ENCODE measurements around the gene VAV2. TPM values are rescaled to one million over a fixed set of nuclear protein-coding genes. Genes with fewer than 3 reads are reported as not detected.

VAV2 gene
- total RNA-seq, 1 experiment from 2014 or later: 30.7 TPM

- Mint-ChIP-seq H3K27me3 (ENCODE audit: unreplicated experiment) (no peaks in the 10 kb centered on the region), H3K27ac (ENCODE audit: unreplicated experiment) (no peak overlapping the region), H3K4me1 (ENCODE audit: low read depth, unreplicated experiment) (no peaks in the 10 kb centered on the region), H3K36me3 (ENCODE audit: insufficient read depth, unreplicated experiment) (no peaks in the 10 kb centered on the region), H3K4me3 (ENCODE audit: low read depth, unreplicated experiment) (no peak overlapping the region), H3K9me3 (ENCODE audit: low read depth, unreplicated experiment) (no peaks in the 10 kb centered on the region)
- DNase-seq: no peak
- CTCF ChIA-PET: no interaction called here
- intact Hi-C loops (cut with micrococcal nuclease; ENCODE audit: unreplicated experiment): no loop called here
- TF ChIP-seq, protein P1, sequence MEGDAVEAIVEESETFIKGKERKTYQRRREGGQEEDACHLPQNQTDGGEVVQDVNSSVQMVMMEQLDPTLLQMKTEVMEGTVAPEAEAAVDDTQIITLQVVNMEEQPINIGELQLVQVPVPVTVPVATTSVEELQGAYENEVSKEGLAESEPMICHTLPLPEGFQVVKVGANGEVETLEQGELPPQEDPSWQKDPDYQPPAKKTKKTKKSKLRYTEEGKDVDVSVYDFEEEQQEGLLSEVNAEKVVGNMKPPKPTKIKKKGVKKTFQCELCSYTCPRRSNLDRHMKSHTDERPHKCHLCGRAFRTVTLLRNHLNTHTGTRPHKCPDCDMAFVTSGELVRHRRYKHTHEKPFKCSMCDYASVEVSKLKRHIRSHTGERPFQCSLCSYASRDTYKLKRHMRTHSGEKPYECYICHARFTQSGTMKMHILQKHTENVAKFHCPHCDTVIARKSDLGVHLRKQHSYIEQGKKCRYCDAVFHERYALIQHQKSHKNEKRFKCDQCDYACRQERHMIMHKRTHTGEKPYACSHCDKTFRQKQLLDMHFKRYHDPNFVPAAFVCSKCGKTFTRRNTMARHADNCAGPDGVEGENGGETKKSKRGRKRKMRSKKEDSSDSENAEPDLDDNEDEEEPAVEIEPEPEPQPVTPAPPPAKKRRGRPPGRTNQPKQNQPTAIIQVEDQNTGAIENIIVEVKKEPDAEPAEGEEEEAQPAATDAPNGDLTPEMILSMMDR (IDR thresholded peaks at IDR 0.05; ENCODE audit: unreplicated experiment): no peak
- no TSS peak for BruUV-seq (replicated peaks)
These were observed 110.3 kb downstream of the VAV2 start for GRCh38 chr9:133881671-133882381.

DNA sequence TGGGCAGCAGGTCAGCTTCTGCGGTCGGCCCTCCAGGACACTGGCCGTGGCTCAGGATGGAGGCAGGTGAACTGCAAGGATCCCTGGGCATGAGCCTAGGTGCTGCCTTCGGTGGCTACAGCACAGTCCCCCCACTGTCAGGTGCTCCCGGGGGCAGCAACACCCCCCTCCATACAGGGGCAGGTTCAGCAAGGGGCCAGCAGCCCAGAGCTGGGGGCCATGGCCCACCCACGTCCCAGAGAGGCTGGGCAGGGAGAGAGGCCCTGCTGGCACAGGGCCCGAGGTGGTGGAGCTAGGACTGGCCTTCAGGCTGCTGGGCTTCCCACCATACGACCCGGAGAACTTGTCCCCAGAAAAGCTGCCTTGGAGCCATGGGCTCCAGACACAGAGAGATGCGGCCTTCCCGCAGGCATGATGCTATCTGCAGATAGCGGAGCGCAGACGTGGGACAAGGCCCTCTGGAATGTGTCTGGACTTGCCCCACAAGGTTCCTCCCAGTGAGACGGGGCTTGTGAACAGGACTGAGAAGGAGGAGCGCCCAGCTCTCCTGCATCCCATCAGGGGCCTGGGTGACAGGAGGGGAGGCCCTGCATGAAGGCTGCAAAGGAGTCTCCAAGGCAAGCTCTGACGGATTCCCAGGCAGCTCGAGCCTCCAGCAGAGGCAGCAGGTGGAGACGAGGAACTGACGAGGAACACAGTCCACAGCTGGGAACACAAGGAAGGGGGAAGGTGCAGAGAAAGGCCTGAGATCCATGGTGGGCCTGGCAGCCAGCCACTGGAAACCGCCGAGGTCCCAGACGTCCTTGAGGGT is 111.1 kb downstream of the VAV2 start:
- CTCF ChIA-PET: no interaction called here

GRCh38 chr9:133880136-133880535 is 112.0 kb downstream of the VAV2 start:
- no peak for DNase-seq
- CTCF ChIA-PET: no interaction called here
- peaks cover 12% of the 10 kb centered on the region for H3K4me1 Mint-ChIP-seq (ENCODE audit: low read depth, unreplicated experiment)
- no peaks in the 10 kb centered on the region for H3K9me3 Mint-ChIP-seq (ENCODE audit: low read depth, unreplicated experiment)
- BruUV-seq (replicated peaks): no TSS peak
- TF ChIP-seq, protein P1 (IDR thresholded peaks at IDR 0.05; ENCODE audit: unreplicated experiment): no peak
- no peaks in the 10 kb centered on the region for H3K36me3 Mint-ChIP-seq (ENCODE audit: insufficient read depth, unreplicated experiment)
- H3K4me3 Mint-ChIP-seq (ENCODE audit: low read depth, unreplicated experiment): no peak overlapping the region
- intact Hi-C loops (cut with micrococcal nuclease; ENCODE audit: unreplicated experiment): no loop called here
- no peaks in the 10 kb centered on the region for H3K27me3 Mint-ChIP-seq (ENCODE audit: unreplicated experiment)
- no peak overlapping the region for H3K27ac Mint-ChIP-seq (ENCODE audit: unreplicated experiment)

More for the DNA sequence above, 111.1 kb downstream of the VAV2 start:
- Mint-ChIP-seq H3K4me1 (ENCODE audit: low read depth, unreplicated experiment) (peaks cover 6% of the 10 kb centered on the region), H3K27me3 (ENCODE audit: unreplicated experiment) (no peaks in the 10 kb centered on the region), H3K4me3 (ENCODE audit: low read depth, unreplicated experiment) (no peak overlapping the region), H3K9me3 (ENCODE audit: low read depth, unreplicated experiment) (no peaks in the 10 kb centered on the region), H3K36me3 (ENCODE audit: insufficient read depth, unreplicated experiment) (no peaks in the 10 kb centered on the region), H3K27ac (ENCODE audit: unreplicated experiment) (no peak overlapping the region)
- no TSS peak for BruUV-seq (replicated peaks)
- TF ChIP-seq, protein P1 (IDR thresholded peaks at IDR 0.05; ENCODE audit: unreplicated experiment): no peak
- intact Hi-C loops (cut with micrococcal nuclease; ENCODE audit: unreplicated experiment): no loop called here
- DNase-seq: no peak

GRCh38 chr9:133879615-133880014 is 112.5 kb downstream of the VAV2 start:
- Mint-ChIP-seq H3K36me3 (ENCODE audit: insufficient read depth, unreplicated experiment) (no peaks in the 10 kb centered on the region), H3K4me3 (ENCODE audit: low read depth, unreplicated experiment) (no peak overlapping the region), H3K27ac (ENCODE audit: unreplicated experiment) (no peak overlapping the region), H3K27me3 (ENCODE audit: unreplicated experiment) (no peaks in the 10 kb centered on the region), H3K4me1 (ENCODE audit: low read depth, unreplicated experiment) (peaks cover 12% of the 10 kb centered on the region), H3K9me3 (ENCODE audit: low read depth, unreplicated experiment) (no peaks in the 10 kb centered on the region)
- intact Hi-C loops (cut with micrococcal nuclease; ENCODE audit: unreplicated experiment): loop anchor here (10.0 kb wide), 1 partner anchor 115 kb away; the partner anchor contains the start of gene VAV2
- CTCF ChIA-PET: no interaction called here
- no TSS peak for BruUV-seq (replicated peaks)
- no peak for DNase-seq
- TF ChIP-seq, protein P1 (IDR thresholded peaks at IDR 0.05; ENCODE audit: unreplicated experiment): no peak

Data from Calu3 (cell line).